Nephron (organoid): ENCODE results near the gene NDUFS7.

Source experiments
- H3K27ac Mint-ChIP-seq, 3 experiments: 2 replicates each; pipeline ENCODE4 v1.8.0; 2020; ENCODE audit warnings: mixed read lengths in 3 of 3, mild to moderate bottlenecking in 2 of 3, moderate library complexity in 1 of 3
- H3K27me3 Mint-ChIP-seq: 2 replicates; pipeline ENCODE4 v1.8.0; 2021; ENCODE audit warnings: low read depth, mild to moderate bottlenecking, moderate library complexity, mixed read lengths
- H3K36me3 Mint-ChIP-seq: 2 replicates; pipeline ENCODE4 v1.8.0; 2020; ENCODE audit warnings: low read depth, mixed read lengths
- H3K4me1 Mint-ChIP-seq: 2 replicates; pipeline ENCODE4 v1.8.0; 2020; ENCODE audit warnings: mixed read lengths
- H3K4me3 Mint-ChIP-seq, 3 experiments: 2 replicates each; pipeline ENCODE4 v1.8.0; 2020; ENCODE audit warnings: mild to moderate bottlenecking in 3 of 3, mixed read lengths in 3 of 3, moderate library complexity in 2 of 3
- H3K9me3 Mint-ChIP-seq: 2 replicates; pipeline ENCODE4 v1.8.0; 2020; ENCODE audit warnings: mixed read lengths
- CTCF ChIP-seq, 3 experiments: fragments of 200-600 bp; sonication (generic); IDR thresholded peaks; one replicate each; pipeline ENCODE4 v1.5.0; 2021; ENCODE audit warnings: antibody characterized with exemption in 3 of 3; ENCODE audit not compliant: unreplicated experiment in 3 of 3

NDUFS7 gene

GRCh38 chr19:1366899-1367870 lies 16.5 kb upstream of the NDUFS7 start:
- Mint-ChIP-seq H3K4me3 (no peak overlapping the region), H3K27ac (peak overlapping the region in 1 of 3 experiments; percentile 18), H3K27me3 (no peaks in the 10 kb centered on the region), H3K9me3 (no peaks in the 10 kb centered on the region), H3K4me1 (peaks cover 12% of the 10 kb centered on the region), H3K36me3 (peaks cover 58% of the 10 kb centered on the region)
- TF ChIP-seq CTCF (IDR thresholded peaks at IDR 0.05; ENCODE audit: unreplicated experiment in 3 of 3) = no peak

GRCh38 chr19:1369214-1369805 lies 14.4 kb upstream of the NDUFS7 start:
- Mint-ChIP-seq H3K9me3 (no peaks in the 10 kb centered on the region), H3K4me3 (no peak overlapping the region), H3K36me3 (peaks cover 51% of the 10 kb centered on the region), H3K27me3 (no peaks in the 10 kb centered on the region), H3K27ac (no peak overlapping the region), H3K4me1 (peaks cover 4% of the 10 kb centered on the region)
- TF ChIP-seq CTCF (IDR thresholded peaks at IDR 0.05; ENCODE audit: unreplicated experiment in 3 of 3) = no peak

- Mint-ChIP-seq H3K4me1 (no peaks in the 10 kb centered on the region), H3K4me3 (no peak overlapping the region), H3K36me3 (peaks cover 44% of the 10 kb centered on the region), H3K9me3 (no peaks in the 10 kb centered on the region), H3K27ac (no peak overlapping the region), H3K27me3 (no peaks in the 10 kb centered on the region)
- no peak for TF ChIP-seq CTCF (IDR thresholded peaks at IDR 0.05; ENCODE audit: unreplicated experiment in 3 of 3)
Observed at GRCh38 chr19:1370579-1371361, 12.9 kb upstream of the NDUFS7 start.

- Mint-ChIP-seq H3K36me3 (peaks cover 38% of the 10 kb centered on the region), H3K27ac (peak overlapping the region; percentile 45 to 59 (median 54)), H3K9me3 (no peaks in the 10 kb centered on the region), H3K27me3 (no peaks in the 10 kb centered on the region), H3K4me3 (no peak overlapping the region), H3K4me1 (no peaks in the 10 kb centered on the region)
- TF ChIP-seq CTCF (IDR thresholded peaks at IDR 0.05; ENCODE audit: unreplicated experiment in 3 of 3) = no peak
Observed at GRCh38 chr19:1373042-1373533, 10.6 kb upstream of the NDUFS7 start.

GRCh38 chr19:1373534-1374249 lies 10.0 kb upstream of the NDUFS7 start:
- Mint-ChIP-seq H3K27me3 (no peaks in the 10 kb centered on the region), H3K4me1 (no peaks in the 10 kb centered on the region), H3K9me3 (no peaks in the 10 kb centered on the region), H3K27ac (peak overlapping the region; percentile 48 to 77 (median 59)), H3K4me3 (no peak overlapping the region), H3K36me3 (peaks cover 35% of the 10 kb centered on the region)
- no peak for TF ChIP-seq CTCF (IDR thresholded peaks at IDR 0.05; ENCODE audit: unreplicated experiment in 3 of 3)
